ENCODE results near the gene GLIPR1.

GLIPR1 gene

DNA sequence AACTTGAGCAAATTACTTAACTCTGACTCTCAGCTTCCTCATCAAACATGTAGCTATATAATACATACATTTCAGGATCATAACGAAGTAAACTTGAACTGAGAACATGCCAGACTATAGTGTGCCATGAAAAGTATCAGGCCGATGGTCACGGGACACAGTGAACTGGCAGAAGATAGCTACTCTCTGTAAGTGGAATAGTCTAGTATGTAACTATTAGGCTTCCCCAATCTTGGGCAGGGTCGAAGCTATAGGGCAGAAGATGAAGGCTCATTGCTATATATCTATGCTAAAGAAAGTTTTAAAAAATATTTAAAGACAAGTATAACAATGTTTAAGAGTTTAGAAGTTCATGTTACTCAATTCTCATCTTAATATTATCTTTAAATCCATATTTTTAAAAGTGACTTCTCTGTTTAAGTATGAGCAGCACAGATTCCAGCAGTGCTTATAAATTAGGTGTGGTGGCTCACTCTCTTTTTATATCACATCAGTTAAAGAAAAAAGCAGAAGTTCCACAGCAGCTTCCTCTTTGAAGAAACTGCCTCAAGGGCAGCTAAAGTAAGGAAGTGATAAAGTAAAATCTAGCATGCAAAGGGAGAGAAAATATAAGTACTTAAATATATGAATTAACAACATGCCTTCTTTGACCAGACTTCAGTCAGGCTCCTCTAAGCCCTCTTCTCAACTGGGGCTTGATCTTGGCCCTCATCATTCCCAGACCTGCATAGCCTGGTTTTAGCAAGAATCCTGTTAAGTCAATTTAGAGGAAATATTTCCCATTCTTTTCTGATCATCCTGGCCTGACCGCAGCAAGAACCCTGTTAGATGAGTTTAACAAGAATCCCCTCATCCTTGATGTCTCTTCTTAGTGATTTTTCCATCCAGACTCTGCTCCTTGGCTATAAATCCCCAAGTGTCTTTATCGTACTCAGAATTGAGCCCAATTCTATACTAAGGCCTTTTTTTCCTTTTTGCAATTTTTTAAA lies 8.4 kb upstream of the GLIPR1 start:
- no peak overlapping the region for H2AFZ ChIP-seq (ENCODE audit: low read length)
- DNase-seq, result no peak
- no peaks in the 10 kb centered on the region for H4K20me1 ChIP-seq (ENCODE audit: insufficient read depth, low read length)
- no peaks in the 10 kb centered on the region for H3K9me2 ChIP-seq (replicated peaks; ENCODE audit: insufficient read depth, low read length)
- no peaks in the 10 kb centered on the region for H3K36me3 ChIP-seq (replicated peaks; ENCODE audit: insufficient read depth, low read length)
- H3K27me3 ChIP-seq (replicated peaks; ENCODE audit: insufficient read depth, low read length), result no peaks in the 10 kb centered on the region
- H3K9ac ChIP-seq (ENCODE audit: low read length), result no peak overlapping the region
- H3F3A ChIP-seq (ENCODE audit: insufficient read depth, low read length), result no peaks in the 10 kb centered on the region
- H3K4me2 ChIP-seq (ENCODE audit: low read depth, low read length), result no peak overlapping the region
- no peaks in the 10 kb centered on the region for H3K79me2 ChIP-seq (ENCODE audit: low read length)
- H3K9me3 ChIP-seq (replicated peaks; ENCODE audit: insufficient read depth, low read length), result no peaks in the 10 kb centered on the region
- H3K27ac ChIP-seq (ENCODE audit: low read length), result no peak overlapping the region
- TF ChIP-seq EZH2 (optimal IDR thresholded peaks at IDR 0.05; ENCODE audit: low read depth, low read length) (no peak), CTCF (IDR thresholded peaks at IDR 0.05; ENCODE audit: low read length) (no peak), EZH2phosphoT487 (IDR thresholded peaks at IDR 0.05; ENCODE audit: low read length) (no peak)
- no peak overlapping the region for H3K4me3 ChIP-seq (ENCODE audit: low read length)
- no peaks in the 10 kb centered on the region for H3K4me1 ChIP-seq (ENCODE audit: low read length)

GRCh38 chr12:75474116-75474515 lies 6.4 kb upstream of the GLIPR1 start:
- Histone ChIP-seq H3K4me1 (ENCODE audit: low read length) (no peaks in the 10 kb centered on the region), H3K79me2 (ENCODE audit: low read length) (no peaks in the 10 kb centered on the region), H4K20me1 (ENCODE audit: insufficient read depth, low read length) (no peaks in the 10 kb centered on the region), H3K36me3 (replicated peaks; ENCODE audit: insufficient read depth, low read length) (no peaks in the 10 kb centered on the region), H3K9me2 (replicated peaks; ENCODE audit: insufficient read depth, low read length) (no peaks in the 10 kb centered on the region), H3K27ac (ENCODE audit: low read length) (no peak overlapping the region), H3K27me3 (replicated peaks; ENCODE audit: insufficient read depth, low read length) (no peaks in the 10 kb centered on the region), H3K4me2 (ENCODE audit: low read depth, low read length) (no peak overlapping the region), H3K9me3 (replicated peaks; ENCODE audit: insufficient read depth, low read length) (no peaks in the 10 kb centered on the region), H3K4me3 (ENCODE audit: low read length) (no peak overlapping the region), H3K9ac (ENCODE audit: low read length) (no peak overlapping the region), H3F3A (ENCODE audit: insufficient read depth, low read length) (no peaks in the 10 kb centered on the region), H2AFZ (ENCODE audit: low read length) (no peak overlapping the region)
- no peak for TF ChIP-seq EZH2phosphoT487 (IDR thresholded peaks at IDR 0.05; ENCODE audit: low read length)
- TF ChIP-seq EZH2 (optimal IDR thresholded peaks at IDR 0.05; ENCODE audit: low read depth, low read length), result no peak
- TF ChIP-seq CTCF (IDR thresholded peaks at IDR 0.05; ENCODE audit: low read length), result no peak
- DNase-seq, result no peak

- Histone ChIP-seq H3K79me2 (ENCODE audit: low read length) (no peaks in the 10 kb centered on the region), H3K4me3 (ENCODE audit: low read length) (no peak overlapping the region), H3K9me3 (replicated peaks; ENCODE audit: insufficient read depth, low read length) (no peaks in the 10 kb centered on the region), H2AFZ (ENCODE audit: low read length) (no peak overlapping the region), H3K27me3 (replicated peaks; ENCODE audit: insufficient read depth, low read length) (no peaks in the 10 kb centered on the region), H3K36me3 (replicated peaks; ENCODE audit: insufficient read depth, low read length) (no peaks in the 10 kb centered on the region), H3F3A (ENCODE audit: insufficient read depth, low read length) (peaks cover 16% of the 10 kb centered on the region), H3K27ac (ENCODE audit: low read length) (no peak overlapping the region), H3K4me2 (ENCODE audit: low read depth, low read length) (no peak overlapping the region), H3K4me1 (ENCODE audit: low read length) (peaks cover 5% of the 10 kb centered on the region), H3K9me2 (replicated peaks; ENCODE audit: insufficient read depth, low read length) (no peaks in the 10 kb centered on the region), H4K20me1 (ENCODE audit: insufficient read depth, low read length) (no peaks in the 10 kb centered on the region), H3K9ac (ENCODE audit: low read length) (no peak overlapping the region)
- DNase-seq, result no peak
- TF ChIP-seq EZH2phosphoT487 (IDR thresholded peaks at IDR 0.05; ENCODE audit: low read length) (no peak), CTCF (IDR thresholded peaks at IDR 0.05; ENCODE audit: low read length) (no peak), EZH2 (optimal IDR thresholded peaks at IDR 0.05; ENCODE audit: low read depth, low read length) (no peak)
Measured at GRCh38 chr12:75476071-75476470, 4.5 kb upstream of the GLIPR1 start.

All from MM.1S (cell line).